Ishikawa (cell line): ENCODE measurements around the gene SLC29A1.

Experiments
- CEBPB ChIP-seq: IDR thresholded peaks from 2 replicates; pipeline ENCODE4 v1.6.1; 2012
- CREB1 ChIP-seq: IDR thresholded peaks from 2 replicates; pipeline ENCODE4 v1.6.1; 2012; ENCODE audit warnings: low read depth
- EGR1 ChIP-seq: IDR thresholded peaks from 2 replicates; pipeline ENCODE4 v1.6.1; 2012
- EP300 ChIP-seq: IDR thresholded peaks from 2 replicates; pipeline ENCODE4 v1.6.1; 2012; ENCODE audit warnings: borderline replicate concordance
- FOXM1 ChIP-seq: IDR thresholded peaks from 2 replicates; pipeline ENCODE4 v1.6.1; 2012; ENCODE audit warnings: low read depth, borderline replicate concordance
- NFIC ChIP-seq: IDR thresholded peaks from 2 replicates; pipeline ENCODE4 v1.6.1; 2012
- RAD21 ChIP-seq: IDR thresholded peaks from 2 replicates; pipeline ENCODE4 v1.6.1; 2012; ENCODE audit warnings: low read depth
- TAF1 ChIP-seq: IDR thresholded peaks from 2 replicates; pipeline ENCODE4 v1.6.1; 2012; ENCODE audit warnings: low read depth, mild to moderate bottlenecking
- TCF12 ChIP-seq: IDR thresholded peaks from 2 replicates; pipeline ENCODE4 v1.6.1; 2012; ENCODE audit warnings: low read depth
- TEAD4 ChIP-seq: IDR thresholded peaks from 2 replicates; pipeline ENCODE4 v1.6.1; 2012
- YY1 ChIP-seq: IDR thresholded peaks from 2 replicates; pipeline ENCODE4 v1.6.1; 2012; ENCODE audit warnings: low read depth
- ZBTB7A ChIP-seq: IDR thresholded peaks from 2 replicates; pipeline ENCODE4 v1.6.1; 2012; ENCODE audit warnings: low read depth
- TF ChIP-seq, protein P1 (sequence below): IDR thresholded peaks from 2 replicates; pipeline ENCODE4 v1.6.1; 2012
- TF ChIP-seq, protein P2 (sequence below): IDR thresholded peaks from 2 replicates; pipeline ENCODE4 v1.6.1; 2012
- TF ChIP-seq, protein P3 (sequence below): IDR thresholded peaks from 2 replicates; pipeline ENCODE4 v1.6.1; 2012; ENCODE audit warnings: low read depth, mild to moderate bottlenecking

The SLC29A1 gene

DNA sequence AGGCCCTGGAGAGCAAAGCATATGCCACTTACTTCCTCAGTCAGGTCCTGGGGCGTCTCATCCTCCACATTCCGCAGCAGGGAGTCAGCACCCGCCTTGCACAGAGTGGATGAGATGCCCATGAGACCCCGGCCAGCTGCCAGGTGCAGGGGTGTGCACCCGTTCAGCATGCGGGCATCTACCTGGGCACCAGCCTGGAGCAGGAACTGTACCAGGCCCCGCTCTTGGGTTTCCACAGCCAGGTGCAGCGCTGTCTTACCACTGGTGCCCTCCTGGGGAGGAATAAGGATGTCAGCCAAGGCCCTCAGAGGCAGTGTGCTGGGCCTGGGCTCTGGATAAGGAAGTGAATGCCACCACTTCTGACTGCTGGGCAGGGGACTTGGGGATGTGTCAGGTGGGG is 36.6 kb downstream of the SLC29A1 start:
- TF ChIP-seq TCF12: no peak
- TF ChIP-seq, protein P1, sequence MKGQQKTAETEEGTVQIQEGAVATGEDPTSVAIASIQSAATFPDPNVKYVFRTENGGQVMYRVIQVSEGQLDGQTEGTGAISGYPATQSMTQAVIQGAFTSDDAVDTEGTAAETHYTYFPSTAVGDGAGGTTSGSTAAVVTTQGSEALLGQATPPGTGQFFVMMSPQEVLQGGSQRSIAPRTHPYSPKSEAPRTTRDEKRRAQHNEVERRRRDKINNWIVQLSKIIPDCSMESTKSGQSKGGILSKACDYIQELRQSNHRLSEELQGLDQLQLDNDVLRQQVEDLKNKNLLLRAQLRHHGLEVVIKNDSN: no peak
- TF ChIP-seq, protein P2, sequence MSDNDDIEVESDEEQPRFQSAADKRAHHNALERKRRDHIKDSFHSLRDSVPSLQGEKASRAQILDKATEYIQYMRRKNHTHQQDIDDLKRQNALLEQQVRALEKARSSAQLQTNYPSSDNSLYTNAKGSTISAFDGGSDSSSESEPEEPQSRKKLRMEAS: no peak
- TF ChIP-seq ZBTB7A: no peak
- no peak for TF ChIP-seq YY1
- no peak for TF ChIP-seq EGR1
- TF ChIP-seq, protein P3, sequence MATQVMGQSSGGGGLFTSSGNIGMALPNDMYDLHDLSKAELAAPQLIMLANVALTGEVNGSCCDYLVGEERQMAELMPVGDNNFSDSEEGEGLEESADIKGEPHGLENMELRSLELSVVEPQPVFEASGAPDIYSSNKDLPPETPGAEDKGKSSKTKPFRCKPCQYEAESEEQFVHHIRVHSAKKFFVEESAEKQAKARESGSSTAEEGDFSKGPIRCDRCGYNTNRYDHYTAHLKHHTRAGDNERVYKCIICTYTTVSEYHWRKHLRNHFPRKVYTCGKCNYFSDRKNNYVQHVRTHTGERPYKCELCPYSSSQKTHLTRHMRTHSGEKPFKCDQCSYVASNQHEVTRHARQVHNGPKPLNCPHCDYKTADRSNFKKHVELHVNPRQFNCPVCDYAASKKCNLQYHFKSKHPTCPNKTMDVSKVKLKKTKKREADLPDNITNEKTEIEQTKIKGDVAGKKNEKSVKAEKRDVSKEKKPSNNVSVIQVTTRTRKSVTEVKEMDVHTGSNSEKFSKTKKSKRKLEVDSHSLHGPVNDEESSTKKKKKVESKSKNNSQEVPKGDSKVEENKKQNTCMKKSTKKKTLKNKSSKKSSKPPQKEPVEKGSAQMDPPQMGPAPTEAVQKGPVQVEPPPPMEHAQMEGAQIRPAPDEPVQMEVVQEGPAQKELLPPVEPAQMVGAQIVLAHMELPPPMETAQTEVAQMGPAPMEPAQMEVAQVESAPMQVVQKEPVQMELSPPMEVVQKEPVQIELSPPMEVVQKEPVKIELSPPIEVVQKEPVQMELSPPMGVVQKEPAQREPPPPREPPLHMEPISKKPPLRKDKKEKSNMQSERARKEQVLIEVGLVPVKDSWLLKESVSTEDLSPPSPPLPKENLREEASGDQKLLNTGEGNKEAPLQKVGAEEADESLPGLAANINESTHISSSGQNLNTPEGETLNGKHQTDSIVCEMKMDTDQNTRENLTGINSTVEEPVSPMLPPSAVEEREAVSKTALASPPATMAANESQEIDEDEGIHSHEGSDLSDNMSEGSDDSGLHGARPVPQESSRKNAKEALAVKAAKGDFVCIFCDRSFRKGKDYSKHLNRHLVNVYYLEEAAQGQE: no peak
- TF ChIP-seq FOXM1: no peak
- TF ChIP-seq CEBPB: no peak
- no peak for TF ChIP-seq TAF1
- no peak for TF ChIP-seq EP300
- TF ChIP-seq TEAD4: no peak
- TF ChIP-seq RAD21: no peak
- TF ChIP-seq CREB1: no peak
- TF ChIP-seq NFIC: no peak

DNA sequence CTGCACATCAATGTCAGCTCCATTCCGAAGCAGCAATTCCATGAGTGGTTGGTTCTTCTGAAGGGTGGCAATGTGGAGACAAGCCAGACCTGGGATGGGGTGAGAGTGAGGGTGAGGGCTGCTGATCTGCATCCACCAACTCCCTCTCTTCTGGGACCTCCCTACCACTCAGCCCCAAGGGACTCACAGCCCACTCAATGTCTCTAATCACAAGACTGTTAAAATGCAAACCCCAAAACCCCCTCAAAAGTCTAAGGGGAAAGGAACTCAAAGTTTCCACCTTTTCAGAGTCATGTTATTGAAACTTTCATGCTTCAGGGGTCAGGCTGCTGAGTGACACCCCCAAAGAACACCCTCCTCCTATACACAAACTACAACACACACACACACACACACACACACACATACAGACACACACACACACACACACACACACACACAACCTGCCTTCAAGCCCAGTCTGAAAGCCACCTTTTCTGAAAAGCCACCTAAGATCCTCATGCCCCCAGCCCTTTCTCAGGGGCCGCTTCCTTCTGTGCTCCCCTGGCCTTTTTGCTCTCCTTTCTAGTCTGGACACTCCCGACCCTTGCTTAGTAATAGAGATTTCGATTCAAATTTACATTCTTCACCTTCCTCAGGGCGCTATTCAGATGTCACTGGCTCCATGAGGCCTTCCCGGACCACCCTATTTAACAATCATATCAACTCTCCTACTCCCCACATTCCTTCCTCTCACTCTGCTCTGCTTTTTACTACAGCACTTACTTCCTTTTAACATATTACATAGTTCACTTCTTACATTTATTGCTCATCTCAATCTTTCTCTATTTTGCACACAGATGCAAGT is 37.3 kb downstream of the SLC29A1 start:
- TF ChIP-seq NFIC: no peak
- no peak for TF ChIP-seq CEBPB
- TF ChIP-seq TCF12: no peak

DNA sequence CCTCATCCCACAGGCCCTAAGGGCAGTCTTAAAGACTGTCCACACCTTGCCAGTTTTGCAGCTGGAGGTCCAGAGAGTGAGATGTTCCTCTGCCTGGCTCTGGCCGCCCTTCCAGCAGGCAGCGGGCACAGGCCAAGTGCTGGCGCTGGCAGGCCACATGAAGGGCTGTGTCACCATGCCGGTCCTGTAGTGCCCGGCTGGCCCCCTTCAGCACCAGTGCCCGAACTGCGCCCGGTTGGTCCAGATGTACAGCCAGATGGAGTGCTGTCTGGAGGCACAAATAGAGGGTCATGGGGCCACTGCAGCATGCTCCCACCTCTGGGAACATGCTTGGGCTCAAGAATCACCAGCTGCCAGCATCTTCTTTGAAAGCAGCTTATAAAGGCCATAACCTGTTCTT is 38.2 kb downstream of the SLC29A1 start:
- TF ChIP-seq TCF12 (no peak), EGR1 (no peak), CEBPB (no peak), ZBTB7A (no peak), TAF1 (no peak), YY1 (no peak), EP300 (no peak), TEAD4 (no peak), CREB1 (no peak), RAD21 (no peak), NFIC (no peak), FOXM1 (no peak)
- TF ChIP-seq, protein P3: no peak
- TF ChIP-seq, protein P1: no peak
- TF ChIP-seq, protein P2: no peak

DNA sequence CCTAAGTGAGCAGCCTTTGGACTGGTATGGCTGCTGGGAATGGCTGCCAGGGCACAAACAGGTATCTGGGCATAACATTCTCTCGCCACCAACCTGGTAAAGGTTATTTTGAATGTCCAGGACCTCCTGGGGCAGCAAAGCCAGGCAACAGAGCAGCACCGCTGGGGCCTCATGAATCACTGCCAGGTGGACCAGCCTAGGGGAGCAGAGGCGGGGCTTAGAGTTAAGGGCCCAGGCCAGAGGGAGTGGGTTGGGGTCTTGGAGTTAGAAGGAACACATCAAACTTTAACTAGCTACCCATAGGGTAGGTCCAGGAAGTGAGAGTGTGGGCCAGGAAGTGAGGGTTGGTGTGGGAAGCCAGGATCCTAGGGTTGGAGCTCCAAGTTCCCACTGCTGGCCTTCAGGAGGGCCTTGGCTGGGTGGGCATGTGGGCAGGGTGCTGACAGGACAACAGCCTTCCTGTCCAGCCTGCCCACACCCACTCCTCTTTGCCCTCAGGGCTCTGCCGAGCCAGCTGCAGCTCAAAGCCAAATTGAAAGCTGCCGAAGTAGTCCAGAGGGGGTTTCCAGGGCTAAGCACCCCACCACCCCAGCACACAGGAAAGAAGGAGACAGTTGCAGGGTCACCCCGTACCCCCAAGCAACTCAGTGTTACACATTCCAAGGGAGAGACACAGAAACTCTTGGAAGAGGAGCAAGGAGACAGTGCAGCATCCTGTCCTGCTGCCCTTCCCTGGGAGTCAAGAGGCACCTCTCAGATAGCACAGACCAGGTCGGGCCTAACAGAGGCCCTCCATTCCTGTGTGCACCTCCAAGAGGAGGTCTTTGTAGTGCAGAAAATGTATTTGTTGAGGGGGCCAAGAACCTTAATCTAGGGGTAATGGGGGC is 39.3 kb downstream of the SLC29A1 start:
- TF ChIP-seq FOXM1 (no peak), EP300 (no peak), CEBPB (no peak), CREB1 (no peak)
- TF ChIP-seq, protein P1: no peak

DNA sequence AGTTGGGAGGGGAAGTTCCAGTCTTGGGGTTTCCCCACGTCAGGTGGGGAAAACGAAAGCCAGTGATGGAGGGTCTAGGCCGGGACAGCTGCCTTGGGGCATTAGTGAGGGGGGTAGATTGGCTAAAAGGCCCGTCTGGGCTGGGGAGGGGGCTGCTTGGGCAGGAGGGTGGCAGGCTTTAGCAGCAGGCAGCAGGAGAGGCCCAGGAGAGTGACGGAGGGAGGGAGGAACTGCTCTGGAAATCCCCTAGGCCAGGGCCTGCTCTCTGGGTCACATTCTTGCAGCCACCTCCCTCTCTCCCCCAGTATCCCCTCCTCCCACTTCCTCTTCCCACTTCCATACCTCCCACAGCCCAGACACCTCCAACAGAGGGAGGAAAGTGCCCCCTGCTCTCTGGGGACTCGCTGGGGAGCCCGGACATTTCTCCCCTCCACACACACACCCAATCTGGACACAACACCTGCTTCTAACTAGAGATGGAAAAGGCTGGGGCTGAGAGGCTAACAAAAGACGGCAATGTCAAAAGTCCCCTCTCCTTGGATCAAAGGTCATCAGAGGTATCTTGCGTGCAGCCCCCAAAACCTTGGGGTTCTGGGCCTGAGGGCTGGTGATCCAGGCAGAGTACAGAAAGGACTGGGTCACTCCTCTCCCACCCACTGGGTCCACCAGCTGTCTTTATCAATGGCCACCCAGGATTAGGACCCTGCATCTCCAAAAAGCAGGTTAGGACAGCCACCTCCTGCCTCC is 40.1 kb downstream of the SLC29A1 start:
- TF ChIP-seq CREB1 (no peak), RAD21 (no peak), EGR1 (no peak), TCF12 (no peak), TAF1 (no peak), EP300 (no peak), CEBPB (no peak), FOXM1 (no peak), ZBTB7A (no peak), TEAD4 (no peak), NFIC (no peak), YY1 (no peak)
- TF ChIP-seq, protein P1: no peak
- TF ChIP-seq, protein P2: no peak
- TF ChIP-seq, protein P3: no peak
